Measurements from ENCODE around the gene RALGPS1.

DNA sequence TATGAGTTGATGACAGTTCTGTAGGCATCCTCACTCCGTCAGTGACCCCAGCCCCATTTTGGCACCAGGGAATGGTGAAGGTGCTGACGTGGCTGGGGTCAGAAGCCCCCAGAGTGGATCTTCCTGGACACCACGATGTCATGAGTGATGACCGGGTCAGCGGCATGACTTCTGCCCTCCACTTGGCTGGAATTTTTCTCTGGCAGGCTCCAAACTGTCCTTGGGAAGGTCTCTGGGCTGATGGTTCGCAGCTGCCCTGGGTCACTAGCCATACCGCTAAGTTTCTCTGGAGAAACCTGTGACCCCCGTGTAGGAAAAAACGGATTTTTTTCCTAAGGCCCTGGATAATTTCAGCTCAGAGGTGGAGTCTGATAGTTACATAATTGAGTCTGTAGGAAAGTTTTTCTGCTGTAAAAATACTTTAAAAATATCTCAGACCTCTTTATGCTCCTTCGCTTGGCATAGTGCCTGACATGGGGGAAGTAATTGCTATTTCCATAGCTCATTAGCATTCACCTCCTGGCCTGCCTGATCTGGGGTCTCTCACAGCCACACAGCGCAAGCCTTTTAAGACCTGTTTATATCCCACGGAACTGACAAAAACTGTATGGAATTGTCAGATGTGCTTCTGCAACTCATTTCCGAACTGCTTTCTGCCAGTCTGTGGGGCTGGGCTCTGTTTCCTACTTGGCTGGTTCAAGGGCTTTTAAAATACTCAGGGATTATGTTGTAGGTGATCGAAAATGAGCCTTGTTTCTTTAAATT, 138.7 kb downstream of the RALGPS1 start:
- no peak for TF ChIP-seq SUZ12 (IDR thresholded peaks at IDR 0.05)
- TF ChIP-seq SP1 (IDR thresholded peaks at IDR 0.05): no peak
- no peak for TF ChIP-seq LEF1 (IDR thresholded peaks at IDR 0.05; ENCODE audit: borderline replicate concordance)
- TF ChIP-seq TARDBP (IDR thresholded peaks at IDR 0.05): no peak
- TF ChIP-seq ELF4 (IDR thresholded peaks at IDR 0.05): no peak
- no peak for TF ChIP-seq ZNF384 (IDR thresholded peaks at IDR 0.05)
- no peak for TF ChIP-seq L3MBTL2 (conservative IDR thresholded peaks at IDR 0.05)
- TF ChIP-seq BHLHE40 (IDR thresholded peaks at IDR 0.05; ENCODE audit: borderline replicate concordance): no peak
- TF ChIP-seq FOXA1 (IDR thresholded peaks at IDR 0.05): no peak

All from HEK293T (cell line).